ENCODE data around the gene XAGE2.

Gene XAGE2

DNA sequence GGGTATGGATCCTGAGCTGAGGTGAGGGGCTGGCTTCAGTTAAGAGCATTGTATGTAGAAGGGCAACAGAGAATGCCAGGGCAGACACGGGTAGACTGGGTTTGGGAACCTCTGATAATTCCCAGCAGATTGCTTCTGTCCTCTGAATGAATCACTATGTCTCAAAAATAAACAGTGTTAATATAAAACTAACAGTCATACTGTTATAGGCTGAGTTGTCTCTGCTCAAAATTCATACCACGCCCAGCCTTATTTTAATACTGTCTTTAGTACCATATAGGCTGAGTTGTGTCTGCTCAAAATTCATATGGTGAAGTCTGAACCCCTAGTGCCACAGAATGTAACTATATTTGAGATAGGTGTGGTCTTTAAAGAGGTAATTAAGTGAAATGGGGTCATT is 10.0 kb downstream of the XAGE2 start:
- Histone ChIP-seq H3K4me3 (no peak overlapping the region), H3K4me1 (no peaks in the 10 kb centered on the region), H3K9me3 (no peaks in the 10 kb centered on the region), H3K27me3 (ENCODE audit: low read depth) (no peaks in the 10 kb centered on the region), H3K36me3 (replicated peaks) (no peaks in the 10 kb centered on the region)
- in situ Hi-C loops (cut with MboI; ENCODE audit: low sequenced_read_pairs): no loop called here
- no peak for DNase-seq (ENCODE audit: low spot score in 2 of 2)

GRCh38 chrX:52380993-52381392 is 12.2 kb downstream of the XAGE2 start:
- H3K4me1 ChIP-seq: no peaks in the 10 kb centered on the region
- no peaks in the 10 kb centered on the region for H3K36me3 ChIP-seq (replicated peaks)
- H3K27me3 ChIP-seq (ENCODE audit: low read depth): no peaks in the 10 kb centered on the region
- no peak for DNase-seq (ENCODE audit: low spot score in 2 of 2)
- no peak overlapping the region for H3K4me3 ChIP-seq
- in situ Hi-C loops (cut with MboI; ENCODE audit: low sequenced_read_pairs): no loop called here
- H3K9me3 ChIP-seq: no peaks in the 10 kb centered on the region

DNA sequence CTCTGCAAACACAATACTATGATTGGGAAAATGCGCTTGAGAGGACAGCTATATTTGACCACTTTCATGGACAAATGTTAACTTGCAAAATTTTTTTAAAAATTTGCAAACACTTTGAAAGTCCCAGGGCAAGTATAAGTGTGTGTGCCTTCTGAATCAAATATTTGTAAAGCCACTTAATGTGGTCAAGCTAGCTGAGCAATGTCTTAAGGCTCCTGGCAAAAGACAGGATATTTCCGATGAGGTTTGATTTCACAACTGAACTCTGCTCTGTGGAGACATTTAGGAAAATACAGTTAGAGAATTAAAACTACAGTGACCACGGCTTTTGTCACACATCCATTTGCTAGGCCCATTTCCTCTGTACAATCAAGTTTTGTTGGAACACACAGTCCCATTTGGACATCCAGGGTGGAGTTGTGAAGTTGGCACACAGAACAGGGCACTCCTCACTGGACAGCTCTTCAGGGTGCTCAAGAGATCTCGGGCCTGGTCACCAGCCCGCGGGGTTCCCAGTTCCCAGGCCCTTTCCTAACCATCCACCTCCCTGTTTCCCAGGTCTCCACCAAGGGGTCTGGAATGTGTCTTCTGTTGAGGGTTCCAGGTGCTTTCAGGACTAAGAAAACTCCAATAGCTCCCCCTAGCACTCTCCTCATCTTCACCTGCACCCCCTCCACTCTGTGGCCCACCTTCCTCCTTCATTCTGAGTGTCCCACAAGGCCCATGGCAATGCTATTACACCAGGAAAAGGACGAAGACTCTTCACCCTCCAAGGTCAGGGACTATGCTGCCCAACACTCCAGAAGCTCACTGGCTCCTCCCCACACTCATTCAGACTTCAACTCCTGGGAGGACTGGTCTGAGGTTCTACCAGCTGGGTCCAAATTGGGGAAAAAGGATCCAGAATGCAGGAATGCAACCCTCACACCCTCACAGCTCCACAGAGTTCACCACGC is 41.9 kb downstream of the XAGE2 start:
- Histone ChIP-seq H3K9me3 (no peaks in the 10 kb centered on the region), H3K36me3 (replicated peaks) (no peaks in the 10 kb centered on the region), H3K4me3 (no peak overlapping the region), H3K4me1 (no peaks in the 10 kb centered on the region), H3K27me3 (ENCODE audit: low read depth) (no peaks in the 10 kb centered on the region)
- no peak for DNase-seq (ENCODE audit: low spot score in 2 of 2)
- in situ Hi-C loops (cut with MboI; ENCODE audit: low sequenced_read_pairs): no loop called here

DNA sequence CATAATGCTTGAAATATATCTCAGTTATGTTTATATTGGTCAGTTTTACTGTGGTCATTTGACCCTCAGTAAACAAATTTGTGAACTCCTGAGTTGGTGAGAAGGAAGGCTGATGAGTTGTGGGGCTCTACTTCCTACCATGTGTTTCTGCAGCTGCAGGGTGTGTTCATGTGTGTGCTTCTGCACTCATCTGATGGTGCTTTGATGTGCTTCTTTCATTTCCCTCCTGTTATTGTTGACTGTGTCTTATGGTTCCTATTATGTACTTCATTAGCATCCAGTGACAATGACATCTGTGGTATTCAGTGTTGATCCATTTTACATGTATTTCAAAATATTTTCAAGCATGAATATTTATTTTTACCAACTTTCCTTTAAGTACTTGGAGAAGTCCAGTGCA is 46.5 kb downstream of the XAGE2 start:
- no peaks in the 10 kb centered on the region for H3K27me3 ChIP-seq (ENCODE audit: low read depth)
- no peaks in the 10 kb centered on the region for H3K4me1 ChIP-seq
- no peaks in the 10 kb centered on the region for H3K36me3 ChIP-seq (replicated peaks)
- no peak overlapping the region for H3K4me3 ChIP-seq
- no peak for DNase-seq (ENCODE audit: low spot score in 2 of 2)
- in situ Hi-C loops (cut with MboI; ENCODE audit: low sequenced_read_pairs): no loop called here
- no peaks in the 10 kb centered on the region for H3K9me3 ChIP-seq

- no peak overlapping the region for H3K4me3 ChIP-seq
- DNase-seq (ENCODE audit: low spot score in 2 of 2): no peak
- no peaks in the 10 kb centered on the region; the same call in 1 of the 2 replicates for H3K27me3 ChIP-seq (ENCODE audit: low read depth)
- H3K9me3 ChIP-seq: no peaks in the 10 kb centered on the region
- no peaks in the 10 kb centered on the region for H3K4me1 ChIP-seq
- in situ Hi-C loops (cut with MboI; ENCODE audit: low sequenced_read_pairs): no loop called here
- no peaks in the 10 kb centered on the region for H3K36me3 ChIP-seq (replicated peaks)
These were observed 48.0 kb downstream of the XAGE2 start for GRCh38 chrX:52416816-52417215.

- in situ Hi-C loops (cut with MboI; ENCODE audit: low sequenced_read_pairs): no loop called here
- Histone ChIP-seq H3K4me1 (no peaks in the 10 kb centered on the region), H3K4me3 (no peak overlapping the region), H3K36me3 (replicated peaks) (no peaks in the 10 kb centered on the region), H3K9me3 (no peaks in the 10 kb centered on the region), H3K27me3 (ENCODE audit: low read depth) (no peaks in the 10 kb centered on the region; the same call in 1 of the 2 replicates)
- DNase-seq (ENCODE audit: low spot score in 2 of 2): no peak
These were observed 52.1 kb downstream of the XAGE2 start for GRCh38 chrX:52420824-52421443.

GRCh38 chrX:52422884-52423283 is 54.1 kb downstream of the XAGE2 start:
- in situ Hi-C loops (cut with MboI; ENCODE audit: low sequenced_read_pairs): no loop called here
- Histone ChIP-seq H3K27me3 (ENCODE audit: low read depth) (no peaks in the 10 kb centered on the region; the same call in 1 of the 2 replicates), H3K36me3 (replicated peaks) (no peaks in the 10 kb centered on the region), H3K9me3 (no peaks in the 10 kb centered on the region), H3K4me3 (no peak overlapping the region), H3K4me1 (no peaks in the 10 kb centered on the region)
- DNase-seq (ENCODE audit: low spot score in 2 of 2): no peak

DNA sequence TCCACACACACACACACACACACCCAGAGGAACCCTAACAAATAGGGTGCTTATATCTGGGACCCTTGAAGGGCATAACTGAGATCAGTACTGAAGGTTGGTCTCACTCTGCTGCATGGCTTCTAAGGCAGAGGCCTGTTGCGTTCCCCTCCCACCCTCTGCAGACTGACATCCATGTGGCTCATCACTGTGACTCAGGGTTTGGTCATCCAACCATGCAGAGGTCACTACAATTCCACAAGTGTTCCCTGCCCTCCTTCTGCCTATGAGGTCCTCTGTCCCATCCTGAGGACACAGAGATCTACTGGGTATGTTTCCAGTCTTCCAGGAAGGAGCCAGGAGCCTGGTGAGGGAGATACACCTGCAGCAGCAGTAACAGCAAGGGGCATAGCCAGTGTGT is 55.8 kb downstream of the XAGE2 start:
- in situ Hi-C loops (cut with MboI; ENCODE audit: low sequenced_read_pairs): no loop called here
- H3K4me3 ChIP-seq: no peak overlapping the region
- H3K36me3 ChIP-seq (replicated peaks): no peaks in the 10 kb centered on the region
- no peaks in the 10 kb centered on the region; the same call in 1 of the 2 replicates for H3K27me3 ChIP-seq (ENCODE audit: low read depth)
- no peak for DNase-seq (ENCODE audit: low spot score in 2 of 2)
- no peaks in the 10 kb centered on the region for H3K9me3 ChIP-seq
- H3K4me1 ChIP-seq: no peaks in the 10 kb centered on the region

All from HAP-1 (cell line).